GM12878 (cell line): ENCODE measurements around the gene TGFB1. TPM values are rescaled to one million over a fixed set of nuclear protein-coding genes. Genes with fewer than 3 reads are reported as not detected.

Experiments used
- BACH1 ChIP-seq: fragments of 450-650 bp; IDR thresholded peaks from 2 replicates; pipeline ENCODE4 v1.6.1; 2017; ENCODE audit warnings: mild to moderate bottlenecking, borderline replicate concordance
- BCL11A ChIP-seq: IDR thresholded peaks from 2 replicates; pipeline ENCODE4 v1.6.1; 2011; ENCODE audit warnings: low read depth, low read length
- CEBPZ ChIP-seq: fragments of 150-350 bp; IDR thresholded peaks from 2 replicates; pipeline ENCODE4 v1.6.1; 2016; ENCODE audit warnings: low read depth, low read length
- CHD2 ChIP-seq: IDR thresholded peaks from 2 replicates; pipeline ENCODE4 v1.6.1; 2011; ENCODE audit warnings: low read depth, low read length, improper control_type of control experiment, borderline replicate concordance
- POU2F2 ChIP-seq: IDR thresholded peaks from 3 replicates; pipeline ENCODE4 v1.6.1; 2011; ENCODE audit warnings: low read depth, mild to moderate bottlenecking, low read length, borderline replicate concordance
- YBX1 ChIP-seq: fragments of 450-650 bp; IDR thresholded peaks from 2 replicates; pipeline ENCODE4 v1.6.1; 2016; ENCODE audit warnings: antibody characterized with exemption
- ZBTB4 ChIP-seq: fragments of 450-650 bp; formaldehyde crosslinking; IDR thresholded peaks from 2 replicates; pipeline ENCODE4 v1.4.0; 2022; ENCODE audit warnings: mild to moderate bottlenecking, moderate library complexity
- ZNF24 ChIP-seq: fragments of 450-650 bp; IDR thresholded peaks from 2 replicates; pipeline ENCODE4 v1.6.1; 2017; ENCODE audit warnings: antibody characterized with exemption, mild to moderate bottlenecking
- polyA plus RNA-seq, 11 experiments: library from polyadenylated mRNA; depleted of rRNA in 4 of 11; unstranded in 6 of 11; stranded (reverse) in 5 of 11; fragments of >200 nt; fragmentation: Nextera tagmentation in 4 of 11; fragmentation: Illumina TruSeq in 1 of 11; extraction: Ambion mirVana in 4 of 11; extraction: Trizol in 1 of 11; gene quantifications; 1 replicate in 1 of 11; 2 replicates in 10 of 11; pipeline versions ENCODE4 v1.2.1 to v1.2.3, GENCODE V29; 2011 to 2016; ENCODE audit warnings: inconsistent platforms in 2 of 11, missing spikeins in 2 of 11, low read depth in 1 of 11
- total RNA-seq, 4 experiments: library from RNA; depleted of rRNA in 3 of 4; stranded (reverse); fragments of >200 nt in 3 of 4; fragmentation: Illumina TruSeq in 1 of 4; extraction: Trizol in 1 of 4; gene quantifications; 2 replicates each; pipeline versions ENCODE4 v1.2.1 to v1.2.3, GENCODE V29; 2013 to 2021
- TF ChIP-seq, protein P1 (sequence below): fragments of 450-650 bp; IDR thresholded peaks from 2 replicates; pipeline ENCODE4 v1.6.1; 2016; ENCODE audit warnings: mild to moderate bottlenecking
- TF ChIP-seq, protein P2 (sequence below): IDR thresholded peaks from 2 replicates; pipeline ENCODE4 v1.6.1; 2012; ENCODE audit warnings: low read depth, low read length, improper control_type of control experiment
- TF ChIP-seq, protein P3 (sequence below): fragments of 450-650 bp; IDR thresholded peaks from 2 replicates; pipeline ENCODE4 v1.6.1; 2017; ENCODE audit warnings: mild to moderate bottlenecking

TGFB1 gene
- total and polyA plus RNA-seq, 10 of the 15 experiments (the other 5 are each of a cell fraction or from before 2014, with no cell fraction given) = 0.23 to 120 (median 10.9) TPM

- no peak for TF ChIP-seq POU2F2
- TF ChIP-seq, protein P1, sequence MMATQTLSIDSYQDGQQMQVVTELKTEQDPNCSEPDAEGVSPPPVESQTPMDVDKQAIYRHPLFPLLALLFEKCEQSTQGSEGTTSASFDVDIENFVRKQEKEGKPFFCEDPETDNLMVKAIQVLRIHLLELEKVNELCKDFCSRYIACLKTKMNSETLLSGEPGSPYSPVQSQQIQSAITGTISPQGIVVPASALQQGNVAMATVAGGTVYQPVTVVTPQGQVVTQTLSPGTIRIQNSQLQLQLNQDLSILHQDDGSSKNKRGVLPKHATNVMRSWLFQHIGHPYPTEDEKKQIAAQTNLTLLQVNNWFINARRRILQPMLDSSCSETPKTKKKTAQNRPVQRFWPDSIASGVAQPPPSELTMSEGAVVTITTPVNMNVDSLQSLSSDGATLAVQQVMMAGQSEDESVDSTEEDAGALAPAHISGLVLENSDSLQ = no peak
- no peak for TF ChIP-seq CEBPZ
- TF ChIP-seq ZBTB4 = no peak
- TF ChIP-seq, protein P2, sequence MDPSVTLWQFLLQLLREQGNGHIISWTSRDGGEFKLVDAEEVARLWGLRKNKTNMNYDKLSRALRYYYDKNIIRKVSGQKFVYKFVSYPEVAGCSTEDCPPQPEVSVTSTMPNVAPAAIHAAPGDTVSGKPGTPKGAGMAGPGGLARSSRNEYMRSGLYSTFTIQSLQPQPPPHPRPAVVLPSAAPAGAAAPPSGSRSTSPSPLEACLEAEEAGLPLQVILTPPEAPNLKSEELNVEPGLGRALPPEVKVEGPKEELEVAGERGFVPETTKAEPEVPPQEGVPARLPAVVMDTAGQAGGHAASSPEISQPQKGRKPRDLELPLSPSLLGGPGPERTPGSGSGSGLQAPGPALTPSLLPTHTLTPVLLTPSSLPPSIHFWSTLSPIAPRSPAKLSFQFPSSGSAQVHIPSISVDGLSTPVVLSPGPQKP = no peak
- no peak for TF ChIP-seq BACH1
- no peak for TF ChIP-seq ZNF24
- TF ChIP-seq BCL11A = no peak
- TF ChIP-seq CHD2 = no peak
- TF ChIP-seq, protein P3, sequence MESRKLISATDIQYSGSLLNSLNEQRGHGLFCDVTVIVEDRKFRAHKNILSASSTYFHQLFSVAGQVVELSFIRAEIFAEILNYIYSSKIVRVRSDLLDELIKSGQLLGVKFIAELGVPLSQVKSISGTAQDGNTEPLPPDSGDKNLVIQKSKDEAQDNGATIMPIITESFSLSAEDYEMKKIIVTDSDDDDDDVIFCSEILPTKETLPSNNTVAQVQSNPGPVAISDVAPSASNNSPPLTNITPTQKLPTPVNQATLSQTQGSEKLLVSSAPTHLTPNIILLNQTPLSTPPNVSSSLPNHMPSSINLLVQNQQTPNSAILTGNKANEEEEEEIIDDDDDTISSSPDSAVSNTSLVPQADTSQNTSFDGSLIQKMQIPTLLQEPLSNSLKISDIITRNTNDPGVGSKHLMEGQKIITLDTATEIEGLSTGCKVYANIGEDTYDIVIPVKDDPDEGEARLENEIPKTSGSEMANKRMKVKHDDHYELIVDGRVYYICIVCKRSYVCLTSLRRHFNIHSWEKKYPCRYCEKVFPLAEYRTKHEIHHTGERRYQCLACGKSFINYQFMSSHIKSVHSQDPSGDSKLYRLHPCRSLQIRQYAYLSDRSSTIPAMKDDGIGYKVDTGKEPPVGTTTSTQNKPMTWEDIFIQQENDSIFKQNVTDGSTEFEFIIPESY = no peak
- TF ChIP-seq YBX1 = no peak
Measured at GRCh38 chr19:41373993-41374392, 20.3 kb upstream of the TGFB1 start (continued).
